Hematopoietic multipotent progenitor cell treated with erythropoietin and hydrocortisone succinate and interleukin-3 and kit ligand, for 8 days (in vitro differentiated cells): Measurements from ENCODE around the gene SFTPA2.
"Not testable (repeated sequence)": the region's sequence is repeated elsewhere in the genome, so short reads cannot be mapped to it uniquely, and the experiment has no call there.

Experiments used
- DNase-seq: peaks from one replicate; pipeline ENCODE4 v3.0.0-alpha.2; 2015

SFTPA2 gene

GRCh38 chr10:79555354-79556309, 4.6 kb downstream of the SFTPA2 start:
- no peak for DNase-seq

- DNase-seq, result no peak
These were observed 8.1 kb downstream of the SFTPA2 start for GRCh38 chr10:79552143-79552542.

GRCh38 chr10:79547973-79548372, 12.2 kb downstream of the SFTPA2 start:
- DNase-seq, result no peak

- not testable (repeated sequence) for DNase-seq
These were observed 13.1 kb downstream of the SFTPA2 start for GRCh38 chr10:79547128-79547527.

GRCh38 chr10:79544926-79545659, 15.1 kb downstream of the SFTPA2 start:
- DNase-seq, result not testable (repeated sequence)

- DNase-seq, result not testable (repeated sequence)
These were observed 15.8 kb downstream of the SFTPA2 start for GRCh38 chr10:79544408-79544807.

- DNase-seq, result no peak
These were observed 17.6 kb downstream of the SFTPA2 start for GRCh38 chr10:79542626-79543025.

- DNase-seq, result not testable (repeated sequence)
These were observed 19.3 kb downstream of the SFTPA2 start for GRCh38 chr10:79540930-79541329.

- not testable (repeated sequence) for DNase-seq
These were observed 21.9 kb downstream of the SFTPA2 start for GRCh38 chr10:79538311-79538710.

- DNase-seq, result not testable (repeated sequence)
These were observed 26.4 kb downstream of the SFTPA2 start for GRCh38 chr10:79533903-79534175.

- not testable (repeated sequence) for DNase-seq
These were observed 26.9 kb downstream of the SFTPA2 start for GRCh38 chr10:79533142-79533902.

GRCh38 chr10:79528261-79528660, 31.9 kb downstream of the SFTPA2 start:
- not testable (repeated sequence) for DNase-seq

GRCh38 chr10:79525049-79525710, 35.0 kb downstream of the SFTPA2 start:
- not testable (repeated sequence) for DNase-seq

- DNase-seq, result not testable (repeated sequence)
These were observed 36.9 kb downstream of the SFTPA2 start for GRCh38 chr10:79523157-79523853.

- DNase-seq, result not testable (repeated sequence)
These were observed 37.7 kb downstream of the SFTPA2 start for GRCh38 chr10:79522464-79522863.

GRCh38 chr10:79521751-79522150, 38.5 kb downstream of the SFTPA2 start:
- DNase-seq, result not testable (repeated sequence)

GRCh38 chr10:79517567-79517966, 42.6 kb downstream of the SFTPA2 start:
- DNase-seq, result not testable (repeated sequence)

- DNase-seq, result not testable (repeated sequence)
These were observed 43.5 kb downstream of the SFTPA2 start for GRCh38 chr10:79516532-79517205.

GRCh38 chr10:79511891-79512583, 48.2 kb downstream of the SFTPA2 start, which contains the start of gene EIF5AL1:
Gene EIF5AL1 (plus strand): TSS chr10:79512533. CDS start chr10:79512650, 117 bp downstream.
- DNase-seq, result not testable (repeated sequence)

GRCh38 chr10:79509934-79510508, 50.2 kb downstream of the SFTPA2 start:
- DNase-seq, result not testable (repeated sequence)
